Tibial nerve (tissue), 4 donors: ENCODE data around the gene KCTD12. TPM values are rescaled to one million over a fixed set of nuclear protein-coding genes. Genes with fewer than 3 reads are reported as not detected.

ENCODE experiments used
- DNase-seq, 2 donors: peaks; one replicate each; pipeline ENCODE4 v3.0.0-alpha.2; 2019; ENCODE audit warnings: low spot score in 2 of 2
- H3K27ac ChIP-seq, 4 donors: fragments of 200-600 bp; sonication (generic) in 3 of 4; one replicate each; pipeline ENCODE4 v1.5.1; 2017 to 2019; ENCODE audit warnings: mild to moderate bottlenecking in 1 of 4
- H3K27me3 ChIP-seq, 2 donors: fragments of 200-600 bp; sonication (generic) in 1 of 2; one replicate each; pipeline versions ENCODE4 v1.5.1 to v1.6.0; 2017 to 2019
- H3K36me3 ChIP-seq, 3 donors: fragments of 200-600 bp; sonication (generic); one replicate each; pipeline ENCODE4 v1.5.1; 2018 to 2019
- H3K4me1 ChIP-seq, 4 donors: fragments of 200-600 bp; sonication (generic) in 3 of 4; one replicate each; pipeline ENCODE4 v1.5.1; 2017 to 2019
- H3K4me3 ChIP-seq, 4 donors: fragments of 200-600 bp; sonication (generic) in 3 of 4; one replicate each; pipeline ENCODE4 v1.5.1; 2017 to 2019; ENCODE audit warnings: mild to moderate bottlenecking in 1 of 4, moderate library complexity in 1 of 4
- H3K9me3 ChIP-seq, 4 donors: fragments of 200-600 bp; sonication (generic) in 3 of 4; one replicate each; pipeline ENCODE4 v1.5.1; 2017 to 2019
- EP300 ChIP-seq, 2 donors: sonication (generic); formaldehyde crosslinking; IDR thresholded peaks; one replicate each; pipeline ENCODE4 v1.6.1; 2017; ENCODE audit warnings: antibody characterized with exemption in 2 of 2, mild to moderate bottlenecking in 1 of 2
- POLR2A ChIP-seq, 2 donors: fragments of 450-650 bp; IDR thresholded peaks; one replicate each; pipeline ENCODE4 v1.6.1; 2017; ENCODE audit warnings: antibody characterized with exemption in 2 of 2, mild to moderate bottlenecking in 2 of 2, moderate library complexity in 2 of 2
- WGBS, 2 donors: methylation state at CpG; one replicate each; pipeline ENCODE4 v1.1.5; 2018; 5-methylcytosine and 5-hydroxymethylcytosine counted together
- total RNA-seq, 4 donors: library from RNA; depleted of rRNA; stranded (reverse); fragments of >200 nt; gene quantifications; one replicate each; pipeline ENCODE4 v1.1.0, GENCODE V29; 2016
- TF ChIP-seq, protein P1 (sequence below), 5 experiments: fragments of 200-600 bp in 3 of 5; fragments of 450-650 bp in 2 of 5; sonication (generic) in 3 of 5; IDR thresholded peaks; one replicate each; pipeline ENCODE4 v1.5.1; 2016 to 2019; ENCODE audit warnings: antibody characterized with exemption in 5 of 5, mild to moderate bottlenecking in 3 of 5, moderate library complexity in 2 of 5

Gene KCTD12
- total RNA-seq: 100 to 1,000 TPM; 126 to 217 (median 159) TPM

DNA sequence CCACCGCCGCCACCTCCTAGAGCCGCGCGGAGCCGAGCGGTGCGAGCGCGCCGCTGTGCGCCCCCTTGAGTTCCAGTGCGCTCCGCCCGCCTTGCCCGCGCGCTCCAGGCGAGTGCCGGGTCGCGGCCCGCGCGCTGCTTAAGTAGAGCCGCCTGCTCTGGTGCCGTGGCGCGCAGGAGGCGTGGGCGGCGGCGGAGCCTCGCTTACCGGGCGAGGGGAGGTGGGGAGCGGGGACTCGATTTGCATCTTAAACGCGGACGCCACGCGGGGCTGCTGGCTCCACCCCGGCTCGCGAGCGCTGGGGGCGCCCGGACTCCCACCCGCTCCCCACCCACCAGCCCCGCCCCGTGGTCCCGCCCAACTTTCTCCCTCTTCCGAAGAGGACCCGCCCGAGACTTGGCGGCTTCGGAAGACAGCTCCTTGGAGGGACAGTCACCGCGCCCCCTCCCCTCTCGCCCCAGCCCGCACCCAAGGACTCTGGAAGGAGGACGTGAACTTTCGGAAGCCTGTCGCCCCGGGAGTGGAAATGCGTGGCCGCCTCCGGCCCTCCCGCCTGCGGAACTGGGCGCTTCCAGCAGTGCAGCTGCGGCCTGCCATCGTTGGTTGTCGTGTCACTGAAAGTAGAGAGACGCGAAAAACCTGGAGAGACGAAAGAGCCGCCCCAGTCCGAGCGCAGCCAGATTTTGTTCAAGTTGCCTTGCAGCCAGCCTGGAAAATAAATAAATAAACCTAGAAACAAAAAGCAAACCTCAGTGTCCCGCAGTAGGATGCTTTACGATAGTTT lies at the start of gene KCTD12:
Gene KCTD12, minus strand, starts transcription at position 114 of the 784 bp plus-strand sequence. CDS start 257 bp downstream, outside the sequence.
- WGBS, 2 donors: 0 to 1% methylated on average over 44 to 78 of the region's 83 CpGs
- Histone ChIP-seq H3K4me1 (peaks cover 0 to 38% (median 6%) of the 10 kb centered on the region in 4 donors), H3K27me3 (no peaks in the 10 kb centered on the region), H3K36me3 (no peaks in the 10 kb centered on the region), H3K4me3 (peak within 1 kb of the TSS; percentile 73 to 95 (median 82)), H3K9me3 (no peaks in the 10 kb centered on the region), H3K27ac (peak within 1 kb of the TSS; percentile 81 to 98 (median 92))
- DNase-seq: peak; percentile 78 to 83
- peak in 1 of 2 donors; percentile 97 for TF ChIP-seq EP300 (IDR thresholded peaks at IDR 0.05)
- TF ChIP-seq, protein P1, sequence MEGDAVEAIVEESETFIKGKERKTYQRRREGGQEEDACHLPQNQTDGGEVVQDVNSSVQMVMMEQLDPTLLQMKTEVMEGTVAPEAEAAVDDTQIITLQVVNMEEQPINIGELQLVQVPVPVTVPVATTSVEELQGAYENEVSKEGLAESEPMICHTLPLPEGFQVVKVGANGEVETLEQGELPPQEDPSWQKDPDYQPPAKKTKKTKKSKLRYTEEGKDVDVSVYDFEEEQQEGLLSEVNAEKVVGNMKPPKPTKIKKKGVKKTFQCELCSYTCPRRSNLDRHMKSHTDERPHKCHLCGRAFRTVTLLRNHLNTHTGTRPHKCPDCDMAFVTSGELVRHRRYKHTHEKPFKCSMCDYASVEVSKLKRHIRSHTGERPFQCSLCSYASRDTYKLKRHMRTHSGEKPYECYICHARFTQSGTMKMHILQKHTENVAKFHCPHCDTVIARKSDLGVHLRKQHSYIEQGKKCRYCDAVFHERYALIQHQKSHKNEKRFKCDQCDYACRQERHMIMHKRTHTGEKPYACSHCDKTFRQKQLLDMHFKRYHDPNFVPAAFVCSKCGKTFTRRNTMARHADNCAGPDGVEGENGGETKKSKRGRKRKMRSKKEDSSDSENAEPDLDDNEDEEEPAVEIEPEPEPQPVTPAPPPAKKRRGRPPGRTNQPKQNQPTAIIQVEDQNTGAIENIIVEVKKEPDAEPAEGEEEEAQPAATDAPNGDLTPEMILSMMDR (IDR thresholded peaks at IDR 0.05): peak; percentile 14 to 72 (median 55)
- peak; percentile 87 to 94 for TF ChIP-seq POLR2A (IDR thresholded peaks at IDR 0.05)

DNA sequence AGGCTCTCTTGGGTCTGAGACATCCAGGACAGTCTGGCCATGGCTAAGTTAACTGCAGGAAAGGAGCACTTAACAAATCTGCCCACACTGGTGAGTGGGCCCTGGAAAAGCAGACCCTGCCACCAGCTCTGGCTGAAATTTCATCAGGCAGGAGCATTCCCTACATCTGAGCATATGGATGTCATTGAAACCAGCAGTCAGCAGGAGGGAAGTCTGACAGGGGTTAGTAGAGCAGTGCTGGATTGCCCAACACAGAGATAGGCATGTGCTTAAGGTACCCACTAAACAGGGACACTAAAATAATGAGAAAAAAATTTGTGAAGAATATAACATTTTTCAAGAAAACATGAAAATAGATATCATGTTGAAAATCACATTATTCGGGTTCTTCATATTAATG lies 48.5 kb upstream of the KCTD12 start:
- Histone ChIP-seq H3K36me3 (no peaks in the 10 kb centered on the region), H3K27ac (no peak overlapping the region), H3K4me3 (no peak overlapping the region), H3K4me1 (no peaks in the 10 kb centered on the region), H3K27me3 (no peaks in the 10 kb centered on the region), H3K9me3 (peaks cover 0 to 14% (median 4%) of the 10 kb centered on the region in 4 donors)
- 94% methylated on average over 1 of the region's 1 CpG for WGBS, 2 donors
- no peak for DNase-seq
- TF ChIP-seq POLR2A (IDR thresholded peaks at IDR 0.05) (no peak), EP300 (IDR thresholded peaks at IDR 0.05) (no peak)
- TF ChIP-seq, protein P1 (IDR thresholded peaks at IDR 0.05): no peak

DNA sequence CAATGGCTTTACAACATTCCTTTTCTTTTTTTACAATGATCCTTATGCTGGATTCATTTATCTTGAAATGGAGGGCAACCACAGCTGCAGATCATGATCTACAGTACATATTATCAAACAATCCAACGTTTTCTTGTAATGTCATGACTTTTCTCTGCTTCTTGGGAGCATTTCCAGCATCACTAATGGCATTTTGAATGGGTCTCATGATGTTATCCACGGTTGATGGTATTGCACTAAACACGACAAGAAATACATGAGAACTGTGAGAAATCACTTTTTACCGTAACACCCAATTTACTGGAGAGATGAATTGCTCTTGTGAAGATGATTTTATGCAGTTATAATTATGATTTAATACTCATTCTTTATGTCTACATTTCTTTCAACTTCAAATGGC lies 45.9 kb upstream of the KCTD12 start:
- no peaks in the 10 kb centered on the region for H3K36me3 ChIP-seq
- TF ChIP-seq POLR2A (IDR thresholded peaks at IDR 0.05) (no peak), EP300 (IDR thresholded peaks at IDR 0.05) (no peak)
- TF ChIP-seq, protein P1 (IDR thresholded peaks at IDR 0.05): no peak
- 70 to 76% methylated on average over 4 of the region's 4 CpGs for WGBS, 2 donors
- H3K9me3 ChIP-seq: peaks cover 0 to 14% (median 4%) of the 10 kb centered on the region in 4 donors
- DNase-seq: no peak
- no peaks in the 10 kb centered on the region for H3K4me1 ChIP-seq
- no peaks in the 10 kb centered on the region for H3K27me3 ChIP-seq
- H3K4me3 ChIP-seq: no peak overlapping the region
- no peak overlapping the region for H3K27ac ChIP-seq

DNA sequence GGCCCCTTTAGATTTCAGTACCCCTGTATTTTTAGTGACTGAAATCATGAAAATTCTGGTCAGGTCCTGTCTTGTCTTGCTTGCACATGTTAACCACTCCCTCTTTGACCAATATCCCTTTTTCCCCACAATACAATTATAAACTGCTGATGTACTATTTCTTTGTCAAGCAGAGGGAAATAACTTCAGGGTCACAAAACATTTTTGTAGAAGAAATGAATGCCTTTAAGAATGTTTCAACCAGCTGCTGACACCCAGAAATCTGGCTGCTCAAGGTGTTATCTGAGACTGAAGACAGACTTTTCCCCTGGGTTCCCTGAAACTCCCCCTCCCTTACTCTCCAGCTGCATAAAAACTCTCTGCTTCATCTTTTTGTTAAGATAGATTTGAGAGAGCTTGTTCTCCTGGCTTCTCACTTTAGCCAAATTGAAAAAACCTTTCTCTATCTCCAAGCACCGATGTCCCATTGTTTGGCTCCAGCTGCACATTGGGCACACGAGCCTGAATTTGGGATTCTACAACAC lies 43.7 kb upstream of the KCTD12 start:
- H3K9me3 ChIP-seq: peaks cover 0 to 9% (median 4%) of the 10 kb centered on the region in 4 donors
- no peak overlapping the region for H3K27ac ChIP-seq
- no peak for TF ChIP-seq POLR2A (IDR thresholded peaks at IDR 0.05)
- WGBS, 2 donors: 56 to 57% methylated on average over 2 of the region's 2 CpGs
- no peak for DNase-seq
- no peaks in the 10 kb centered on the region for H3K36me3 ChIP-seq
- no peaks in the 10 kb centered on the region for H3K4me1 ChIP-seq
- H3K27me3 ChIP-seq: no peaks in the 10 kb centered on the region
- no peak overlapping the region for H3K4me3 ChIP-seq

DNA sequence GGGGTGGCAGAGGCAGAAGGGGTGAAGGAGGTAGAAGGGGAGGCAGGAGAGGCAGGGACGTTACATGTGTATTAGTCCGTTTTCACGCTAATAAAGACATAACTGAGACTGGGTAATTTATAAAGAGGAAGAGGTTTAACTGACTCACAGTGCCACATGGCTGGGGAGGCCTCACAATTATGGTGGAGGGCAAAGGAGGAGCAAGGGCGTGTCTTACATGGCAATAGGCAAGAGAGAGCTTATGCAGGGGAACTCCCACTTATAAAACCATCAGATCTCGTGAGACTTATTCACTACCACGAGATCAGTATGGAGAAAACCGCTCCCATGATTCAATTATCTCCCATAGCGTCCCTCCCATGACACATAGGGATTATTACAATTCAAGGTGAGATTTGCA lies 43.1 kb upstream of the KCTD12 start:
- whole genome bisulfite sequencing, 2 donors: 90% methylated on average over 8 of the region's 8 CpGs
- peaks cover 0 to 9% (median 4%) of the 10 kb centered on the region in 4 donors for H3K9me3 ChIP-seq
- H3K36me3 ChIP-seq: no peaks in the 10 kb centered on the region
- H3K4me3 ChIP-seq: no peak overlapping the region
- no peak for TF ChIP-seq POLR2A (IDR thresholded peaks at IDR 0.05)
- TF ChIP-seq, protein P1 (IDR thresholded peaks at IDR 0.05): no peak
- TF ChIP-seq EP300 (IDR thresholded peaks at IDR 0.05): no peak
- no peak overlapping the region for H3K27ac ChIP-seq
- no peak for DNase-seq
- H3K27me3 ChIP-seq: no peaks in the 10 kb centered on the region
- no peaks in the 10 kb centered on the region for H3K4me1 ChIP-seq
